ENCODE measurements around the gene KRT33B. TPM values are rescaled to one million over a fixed set of nuclear protein-coding genes. Genes with fewer than 3 reads are reported as not detected.

The KRT33B gene
- total and polyA plus RNA-seq, 10 of the 15 experiments (the other 5 are each of a cell fraction or from before 2014, with no cell fraction given), result not detected

- WGBS (ENCODE audit: insufficient coverage, insufficient replicate concordance, low lambda C conversion rate, missing lambda C conversion rate), result 23% methylated on average over 10 of the region's 10 CpGs
- TF ChIP-seq CUX1 (IDR thresholded peaks at IDR 0.05; ENCODE audit: insufficient replicate concordance, low read depth, low read length) (no peak), PKNOX1 (IDR thresholded peaks at IDR 0.05) (no peak), REST (IDR thresholded peaks at IDR 0.05; ENCODE audit: low read depth, low read length) (no peak), RFX5 (IDR thresholded peaks at IDR 0.05; ENCODE audit: low read depth, low read length) (no peak), NBN (IDR thresholded peaks at IDR 0.05) (no peak), ASH2L (IDR thresholded peaks at IDR 0.05; ENCODE audit: borderline replicate concordance, low read depth) (no peak), ZBTB4 (CRISPR knock-in tag; IDR thresholded peaks at IDR 0.05) (no peak), NFIC (IDR thresholded peaks at IDR 0.05; ENCODE audit: low read depth, low read length) (no peak)
These were observed 24.2 kb upstream of the KRT33B start for GRCh38 chr17:41393826-41394225.

More at GRCh38 chr17:41393826-41394225, 24.2 kb upstream of the KRT33B start:
- ATAC-seq, result no peak
- peaks cover 0 to 3% of the 10 kb centered on the region in 2 experiments; a peak in 2 of 4 replicates for H3K27me3 ChIP-seq (replicated peaks in 1 of 2; ENCODE audit: control insufficient read depth in 2 of 2, insufficient read depth in 2 of 2, low read length in 1 of 2)
- RAD21 ChIA-PET (ENCODE audit: unreplicated experiment), result no interaction called here
- BruUV-seq (replicated peaks), result no TSS peak
- no peaks in the 10 kb centered on the region for H3K4me1 ChIP-seq (ENCODE audit: control insufficient read depth, insufficient read depth, low read length)
- H2AFZ ChIP-seq (ENCODE audit: control insufficient read depth, low read depth, low read length), result no peak overlapping the region
- POLR2A ChIA-PET, result no interaction called here
- H4K20me1 ChIP-seq (ENCODE audit: control insufficient read depth, insufficient read depth), result no peaks in the 10 kb centered on the region
- no peak overlapping the region for H3K27ac ChIP-seq (ENCODE audit: control insufficient read depth, insufficient read depth)
- H3K9me3 ChIP-seq (replicated peaks; ENCODE audit: control insufficient read depth, insufficient read depth, low read length), result no peaks in the 10 kb centered on the region
- intact Hi-C loops (cut with micrococcal nuclease; ENCODE audit: unreplicated experiment), result no loop called here
- no peak for DNase-seq (ENCODE audit: low read depth, low spot score)
- H3K4me3 ChIP-seq, result no peak overlapping the region
- H3K79me2 ChIP-seq (ENCODE audit: control insufficient read depth, insufficient read depth, low read length), result no peaks in the 10 kb centered on the region
- SMC1A ChIA-PET (ENCODE audit: uncharacterized antibody, unreplicated experiment), result no interaction called here
- no peak overlapping the region for H3K4me2 ChIP-seq (ENCODE audit: control insufficient read depth, insufficient read depth)
- no peaks in the 10 kb centered on the region for H3K36me3 ChIP-seq (ENCODE audit: control insufficient read depth in 2 of 2, insufficient read depth in 2 of 2, low read length in 1 of 2)
- in situ Hi-C loops (cut with MboI), result no loop called here
- H3K9ac ChIP-seq (ENCODE audit: control insufficient read depth, insufficient read depth, low read length), result no peak overlapping the region
- FAIRE-seq, result no peak
- CTCF ChIA-PET, result no interaction called here

Measured in GM12878 (cell line).